ENCODE data around the gene KMO.

DNA sequence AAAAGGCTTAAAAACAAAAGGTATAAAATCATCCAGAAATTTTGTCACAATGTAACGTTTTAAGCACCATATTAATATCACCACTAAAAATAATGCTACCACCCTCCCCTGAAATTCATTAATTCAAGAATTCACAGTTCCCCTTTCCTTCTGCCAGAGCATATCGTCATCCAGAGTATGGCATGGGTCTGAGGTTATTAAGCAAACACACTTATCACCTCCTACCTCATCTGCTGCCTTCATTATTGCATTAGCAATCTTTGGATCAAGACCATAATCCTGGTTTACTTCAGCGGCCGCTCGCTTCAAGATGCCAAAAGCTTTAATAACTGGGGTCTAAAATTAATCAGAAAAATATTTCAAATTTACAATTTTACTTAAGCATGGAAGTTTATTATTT, 18.8 kb upstream of the KMO start:
- TF ChIP-seq EZH2 (IDR thresholded peaks at IDR 0.05) (no peak), POLR2AphosphoS5 (IDR thresholded peaks at IDR 0.05; ENCODE audit: borderline replicate concordance, low read depth, low read length) (no peak)

All from SK-N-MC (cell line).